Measurements from ENCODE around the gene ANKH.

ANKH gene

DNA sequence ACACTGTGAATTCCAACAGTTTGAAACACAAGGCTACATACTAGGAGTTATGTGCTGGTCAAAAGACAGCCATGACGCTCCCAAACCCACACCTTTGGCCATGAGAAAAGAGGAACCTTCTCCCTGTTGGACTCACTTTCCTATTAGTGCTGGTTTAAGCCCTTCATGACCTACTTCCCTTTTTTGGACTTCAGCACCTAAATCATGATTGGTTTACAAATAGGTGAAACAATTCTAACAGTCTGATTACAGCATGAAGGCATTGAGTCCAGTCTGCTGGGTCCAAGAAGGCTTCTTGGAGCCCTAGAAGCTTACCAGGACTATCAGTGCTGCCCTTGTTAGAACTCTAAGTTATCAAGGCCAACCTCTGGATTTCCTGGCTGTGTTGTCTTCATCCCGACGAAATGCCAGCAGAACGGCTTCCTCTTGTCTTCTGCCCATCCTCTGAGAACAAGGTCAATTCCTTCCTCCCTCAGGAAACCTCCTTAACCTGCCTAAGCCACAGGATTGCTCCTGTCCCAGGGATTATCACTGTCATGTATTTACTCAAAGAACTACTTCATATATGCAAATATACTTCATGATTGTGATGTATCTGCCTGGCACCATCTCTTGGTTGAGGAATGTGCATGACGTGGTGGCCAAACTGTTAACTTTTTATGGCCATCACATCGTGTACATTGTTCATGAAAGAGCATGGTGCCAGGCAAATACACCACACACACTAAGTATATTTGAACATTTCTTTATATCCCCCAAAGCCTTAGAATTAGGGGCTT, 83.6 kb downstream of the ANKH start:
- DNase-seq: no peak

DNA sequence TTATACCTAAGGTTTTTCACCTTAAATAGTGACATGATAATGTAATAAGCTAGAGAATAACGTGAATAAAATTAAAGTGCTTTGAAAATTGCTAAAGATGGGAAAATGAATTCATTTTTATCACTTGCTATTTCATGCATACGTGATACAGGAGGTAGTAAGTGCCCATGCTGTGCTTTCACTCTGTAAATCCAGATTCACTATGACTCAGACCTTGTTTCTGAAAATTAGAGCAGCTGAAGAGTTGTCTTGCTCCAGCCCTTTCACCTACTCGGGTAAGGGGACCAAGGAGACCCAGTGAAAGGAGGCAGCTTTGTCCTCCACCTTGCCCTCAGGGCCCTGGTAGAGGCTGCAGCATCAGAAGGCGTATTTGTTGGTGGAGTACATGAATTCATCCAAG, 87.9 kb downstream of the ANKH start:
- no peak for DNase-seq

DNA sequence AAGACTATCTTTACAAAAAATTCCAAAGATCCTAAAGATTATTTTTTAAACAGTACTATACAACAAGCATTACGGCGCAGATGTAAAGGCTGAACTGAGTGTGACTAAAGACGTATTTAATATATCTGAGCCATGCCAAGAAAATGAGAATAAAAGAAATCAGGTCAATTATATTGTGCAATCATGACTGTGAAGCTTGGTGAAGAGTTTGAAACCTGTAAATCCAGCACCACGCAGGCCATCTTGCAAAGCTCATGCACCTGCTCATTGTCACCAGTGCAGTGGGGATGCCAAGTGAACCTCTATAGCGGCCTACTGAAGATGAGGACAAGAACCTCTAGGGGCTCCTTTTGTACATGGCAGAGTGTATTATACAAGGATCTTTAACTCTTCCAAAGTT, 89.0 kb downstream of the ANKH start:
- no peak for DNase-seq

DNA sequence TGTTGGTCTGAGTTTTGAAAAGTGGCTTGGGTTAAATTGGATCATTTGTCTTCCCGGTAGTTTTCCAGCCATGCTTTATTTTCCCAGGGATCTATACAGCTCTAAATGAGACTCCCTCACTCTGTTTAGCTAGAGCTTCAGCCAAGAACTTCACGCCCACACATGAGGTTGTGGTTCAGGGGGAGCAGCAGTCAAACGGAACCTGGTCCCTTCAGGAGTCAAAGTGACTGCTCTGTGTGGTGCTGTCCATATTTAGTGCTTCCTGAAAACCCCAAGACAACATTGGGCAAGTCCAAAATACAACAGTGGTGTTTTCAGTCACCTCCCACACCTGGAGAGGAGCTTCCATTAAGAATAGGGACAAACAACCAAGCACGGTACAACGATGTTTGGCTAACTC, 90.5 kb downstream of the ANKH start:
- DNase-seq: no peak

DNA sequence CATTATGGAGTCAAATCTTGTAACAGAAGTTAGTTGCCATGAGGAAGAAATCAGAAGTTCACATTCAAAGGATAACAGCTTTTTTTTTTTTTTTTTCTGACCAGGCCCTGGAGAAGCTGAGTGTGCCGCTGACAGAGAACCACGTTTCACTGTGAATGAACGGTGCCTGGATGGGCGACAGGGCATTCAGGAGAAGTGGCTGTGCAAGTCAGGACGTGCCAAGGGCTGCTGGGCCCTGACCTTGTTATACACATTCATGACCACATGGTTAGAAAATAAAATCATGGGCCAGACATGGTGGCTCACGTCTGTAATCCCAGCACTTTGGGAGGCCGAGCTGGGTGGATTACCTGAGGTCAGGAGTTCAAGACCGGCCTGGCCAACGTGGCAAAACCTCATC, 91.6 kb downstream of the ANKH start:
- DNase-seq: no peak

DNA sequence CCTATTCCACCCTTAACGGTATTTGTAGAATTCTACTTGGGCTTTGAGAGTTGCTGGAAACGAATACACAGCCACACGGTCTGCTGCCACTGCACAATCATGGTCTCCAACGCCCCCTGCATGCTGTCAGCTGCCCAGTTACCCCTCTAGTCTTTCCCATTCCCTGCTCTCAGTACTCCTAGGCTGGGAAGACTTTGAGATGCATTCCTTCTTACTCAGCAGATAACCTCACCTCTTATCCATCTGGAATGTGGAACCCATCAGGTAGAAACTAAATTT, 92.8 kb downstream of the ANKH start:
- no peak for DNase-seq

DNA sequence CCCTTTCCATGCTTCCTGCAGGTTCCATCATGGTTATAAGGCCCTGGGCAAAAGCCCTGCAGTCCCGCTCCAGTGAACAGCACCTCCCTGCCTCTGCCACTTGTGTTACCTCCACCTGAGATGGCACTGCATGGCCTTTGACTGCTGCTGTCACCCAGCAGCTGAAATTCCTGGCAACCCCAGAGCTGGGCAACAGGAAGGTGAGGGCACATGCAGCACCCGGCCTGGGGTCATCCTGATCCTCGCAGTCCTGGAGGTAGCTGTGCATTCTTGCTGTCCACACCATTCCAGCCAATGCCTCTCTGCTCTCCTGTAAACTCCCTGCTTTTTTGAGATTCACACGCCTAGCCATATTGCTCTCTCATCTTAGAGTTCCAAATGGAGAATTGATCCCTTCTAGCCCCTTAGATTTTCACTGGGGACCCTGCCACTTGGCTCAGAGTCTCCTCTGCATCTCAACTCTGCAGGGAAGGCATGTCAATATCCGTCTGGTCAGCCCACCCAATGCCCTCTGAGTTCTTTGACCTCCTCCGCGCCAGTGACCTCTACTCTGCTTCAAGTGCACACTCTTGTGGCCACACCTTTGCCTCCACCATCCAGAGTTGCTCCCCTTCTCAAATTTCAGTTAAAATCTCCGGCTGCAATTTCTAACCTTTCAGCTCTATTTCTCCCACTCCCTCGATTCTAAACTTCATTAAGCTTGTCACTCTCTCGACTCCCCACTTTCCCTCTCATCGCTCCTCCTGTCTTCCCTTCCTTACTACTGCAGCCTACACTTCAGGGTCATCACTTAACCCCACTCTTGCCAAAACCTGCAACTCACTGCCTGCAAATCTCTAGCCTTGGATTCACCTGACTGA, 93.4 kb downstream of the ANKH start:
- DNase-seq: no peak

DNA sequence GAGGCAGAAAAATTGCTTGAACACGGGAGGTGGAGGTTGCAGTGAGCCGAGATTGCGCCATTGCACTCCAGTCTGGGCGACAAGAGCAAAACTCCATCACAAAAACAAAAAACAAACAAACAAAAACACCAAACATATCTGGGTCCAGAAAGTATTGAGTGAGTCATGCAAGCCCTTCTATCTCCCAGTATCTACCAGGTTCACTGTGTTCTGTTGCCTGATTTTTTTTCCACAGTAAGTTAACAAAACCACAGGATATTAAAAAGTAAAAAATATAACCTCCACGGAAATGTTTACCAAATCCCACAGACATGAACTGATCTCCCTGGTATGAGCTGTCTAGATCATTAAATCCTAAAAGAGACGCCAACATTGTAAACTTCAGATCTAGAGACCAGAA, 94.4 kb downstream of the ANKH start:
- DNase-seq: no peak

DNA sequence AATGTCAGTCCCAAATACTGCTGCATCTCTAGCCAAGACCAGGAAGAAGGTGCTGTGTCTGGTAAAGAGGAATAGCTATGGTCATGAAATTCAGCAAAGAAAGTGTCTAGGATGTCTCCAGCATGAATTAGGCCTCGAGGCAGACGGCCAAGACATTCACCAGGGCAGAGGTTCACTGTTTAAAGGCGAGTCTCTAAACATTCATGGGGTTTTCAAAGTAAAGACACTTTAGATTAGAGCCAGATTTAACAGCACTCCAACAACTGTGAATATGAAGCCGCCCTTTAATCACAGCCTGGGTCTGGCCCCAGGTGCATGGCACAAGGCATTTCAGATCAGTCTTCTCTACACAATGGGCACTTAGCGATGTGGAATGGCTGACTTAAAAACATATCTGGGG, 95.0 kb downstream of the ANKH start:
- no peak for DNase-seq

DNA sequence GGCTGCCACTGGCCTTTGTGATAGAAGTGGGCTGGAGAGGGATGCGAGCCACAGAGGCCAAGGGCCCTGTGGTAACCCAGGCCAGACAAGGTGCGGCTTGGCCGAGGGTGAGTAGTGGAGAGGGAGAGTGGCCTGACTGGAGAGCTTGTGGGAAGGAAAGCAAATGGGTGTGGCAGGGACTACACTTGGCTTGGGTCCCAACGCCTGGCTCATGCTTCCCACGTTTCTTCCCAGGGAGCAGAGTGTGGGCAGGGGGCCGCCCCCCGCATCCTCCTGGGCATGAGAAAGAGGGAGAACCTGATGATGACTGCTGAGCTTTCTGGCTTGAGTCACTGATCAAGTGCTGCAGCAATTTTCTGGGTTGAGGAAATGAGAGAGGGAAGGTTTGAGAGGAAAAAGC, 95.7 kb downstream of the ANKH start:
- no peak for DNase-seq

DNA sequence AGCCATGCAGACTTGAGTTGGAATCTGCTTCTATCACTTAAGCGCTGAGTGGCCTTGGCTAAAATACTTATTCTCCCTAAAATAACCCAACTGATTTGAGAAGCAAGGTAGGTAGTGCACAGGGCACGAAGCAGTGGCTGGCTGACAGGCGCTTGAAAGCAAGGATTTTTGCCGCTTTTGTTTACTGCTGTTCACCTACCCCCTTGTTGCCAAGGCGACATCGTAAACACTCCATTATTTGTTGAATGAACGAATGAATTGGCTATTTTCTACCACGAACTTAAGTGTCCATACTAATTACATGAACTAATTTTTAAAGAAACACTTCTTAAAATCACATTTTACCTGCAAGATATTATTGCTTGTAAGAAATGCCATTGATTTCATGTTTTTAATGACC, 98.0 kb downstream of the ANKH start:
- no peak for DNase-seq

DNA sequence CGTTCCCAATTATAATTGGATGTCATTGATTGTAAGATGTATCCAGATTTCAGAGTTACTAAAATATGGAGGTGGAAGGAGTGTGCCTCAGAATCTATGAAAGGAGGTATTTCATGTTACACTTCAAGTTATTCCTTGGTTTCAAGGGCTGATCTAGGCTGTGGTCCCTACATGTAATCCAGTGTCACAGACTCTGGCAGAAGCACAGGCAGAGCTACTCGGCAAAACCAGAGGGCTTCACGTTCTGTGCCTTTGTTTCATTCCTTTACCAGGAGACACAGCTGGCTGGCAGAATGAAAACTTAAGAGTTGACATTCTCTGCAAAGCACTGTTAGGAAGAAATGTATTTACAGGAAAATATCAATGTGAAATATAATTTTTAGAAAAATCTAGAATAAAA, 99.6 kb downstream of the ANKH start:
- DNase-seq: no peak

DNA sequence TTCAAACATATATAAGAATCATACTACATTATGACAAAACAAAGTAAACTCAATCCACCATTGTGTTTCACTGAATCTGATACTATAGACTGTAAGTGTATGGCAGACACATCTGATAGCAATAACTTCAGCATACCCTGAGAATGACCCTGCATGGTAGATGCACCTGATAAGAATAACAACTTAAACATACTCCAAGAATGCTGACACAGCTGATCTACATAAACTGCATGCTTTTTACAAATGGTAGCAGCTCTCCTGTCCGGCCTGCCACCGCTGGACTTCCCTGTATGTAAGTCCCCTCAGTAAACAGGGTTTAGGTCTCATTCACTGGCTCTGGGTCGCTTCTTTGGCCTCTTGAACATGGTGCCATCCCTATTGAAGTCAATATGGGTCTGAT, 100.4 kb downstream of the ANKH start:
- DNase-seq: no peak

DNA sequence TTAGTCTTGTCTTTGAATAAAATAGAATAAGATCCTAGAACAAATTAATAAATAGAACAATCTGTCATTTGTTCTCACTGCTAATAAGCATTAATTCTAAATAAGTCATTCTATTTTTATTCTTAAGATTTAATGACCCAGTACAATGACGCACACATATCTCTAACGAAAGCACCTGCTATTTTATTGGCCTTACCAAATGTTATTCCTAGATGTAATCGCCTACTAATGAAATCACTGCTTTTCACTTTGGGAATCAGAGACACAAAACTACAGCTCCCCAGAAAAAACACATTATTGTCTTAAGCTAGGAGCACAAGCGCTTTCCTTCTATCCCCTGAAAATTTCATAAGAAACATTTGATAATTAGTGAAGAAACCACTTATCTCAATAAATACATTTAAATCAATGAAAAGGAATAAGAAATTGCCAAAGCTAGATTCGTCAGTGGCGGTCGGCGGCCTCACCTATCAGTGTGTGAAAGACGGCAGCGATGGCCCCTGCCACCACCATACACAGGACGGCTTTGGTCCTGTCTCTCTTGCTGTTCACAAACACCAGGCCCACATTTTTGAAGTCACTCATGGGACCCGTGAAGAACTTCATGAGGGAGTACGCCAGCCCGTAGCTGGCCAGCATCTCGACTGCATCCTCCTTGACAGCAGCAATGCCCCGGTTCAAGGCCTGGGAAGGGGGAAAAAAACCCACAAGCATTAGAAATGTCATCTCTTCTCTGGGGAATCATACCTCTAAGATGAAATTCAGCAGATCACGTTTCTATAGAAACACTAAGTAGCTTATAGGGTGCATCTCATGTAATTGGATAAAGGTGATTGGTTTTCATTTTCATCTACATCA, 102.8 kb downstream of the ANKH start:
- DNase-seq: no peak

DNA sequence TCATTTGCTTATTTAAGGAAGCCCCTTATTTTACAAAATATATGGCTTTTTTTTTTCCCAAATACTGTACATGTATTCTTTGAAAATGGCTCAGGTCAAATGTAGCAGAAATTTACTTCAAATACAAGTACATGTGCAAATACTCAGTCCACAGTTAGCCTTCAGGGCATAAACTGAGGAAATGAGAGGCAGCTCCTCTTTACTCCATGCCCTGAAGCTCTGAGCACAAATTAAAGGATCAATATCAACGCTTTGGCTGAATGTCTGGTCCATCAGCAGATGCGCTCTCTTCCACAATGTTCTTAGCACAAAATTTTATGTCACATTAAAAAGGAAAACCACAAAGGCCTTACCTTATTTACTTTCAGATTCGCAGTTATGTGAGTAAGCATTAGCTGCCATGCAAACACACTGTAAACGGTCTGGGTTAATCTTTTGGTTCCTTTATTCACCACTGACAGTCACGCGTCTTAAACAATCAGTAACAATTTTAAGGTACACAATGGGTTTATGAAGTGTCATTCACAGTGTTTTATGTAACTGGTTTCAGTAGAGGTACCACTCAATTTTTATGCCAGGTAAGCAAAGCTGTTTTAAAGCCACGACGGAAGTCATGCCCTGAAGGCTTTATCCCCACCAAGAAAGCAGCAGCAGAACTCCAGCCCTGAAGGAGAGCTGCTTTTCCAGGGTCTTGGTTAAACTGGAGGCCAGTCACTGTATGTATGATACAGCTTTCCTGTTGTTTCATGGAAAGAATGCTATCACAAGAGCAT, 103.7 kb downstream of the ANKH start:
- no peak for DNase-seq

DNA sequence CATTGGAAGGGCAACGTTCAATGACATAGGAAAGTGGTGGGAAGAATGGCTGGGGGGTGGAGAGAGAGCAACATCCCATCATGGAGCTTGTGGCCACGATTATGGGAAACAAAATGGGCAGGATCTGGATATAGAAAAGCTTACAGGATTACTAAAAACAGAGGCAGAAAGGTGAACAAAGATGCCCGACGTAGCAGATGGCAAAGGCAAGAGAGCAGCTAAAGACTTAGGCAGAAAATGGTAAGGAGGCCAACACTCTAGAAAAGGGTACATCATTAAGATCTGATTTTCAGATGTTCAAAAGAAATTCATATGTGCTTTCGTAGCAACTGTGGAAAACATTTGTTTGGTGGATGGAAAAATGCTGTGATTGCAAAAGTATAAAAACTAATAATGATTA, 104.5 kb downstream of the ANKH start:
- DNase-seq: no peak

DNA sequence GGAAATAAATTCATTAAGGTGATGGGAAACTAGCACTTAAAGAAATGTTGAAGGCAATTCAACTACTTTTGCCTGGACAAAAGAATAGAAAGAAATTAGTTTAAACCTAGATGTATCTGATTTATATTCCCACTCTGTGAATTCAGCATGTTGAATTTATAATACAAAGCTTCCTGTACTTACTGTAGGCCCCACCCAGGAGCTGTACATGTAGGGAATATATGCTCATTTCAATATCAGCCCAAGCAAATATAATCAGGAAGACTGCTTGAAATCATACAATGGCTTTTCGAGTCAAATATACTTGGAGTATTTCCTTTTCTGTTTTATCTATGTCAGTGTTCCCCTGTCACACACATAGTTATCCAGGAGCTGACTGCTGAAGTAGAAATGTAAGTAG, 105.0 kb downstream of the ANKH start:
- DNase-seq: no peak

DNA sequence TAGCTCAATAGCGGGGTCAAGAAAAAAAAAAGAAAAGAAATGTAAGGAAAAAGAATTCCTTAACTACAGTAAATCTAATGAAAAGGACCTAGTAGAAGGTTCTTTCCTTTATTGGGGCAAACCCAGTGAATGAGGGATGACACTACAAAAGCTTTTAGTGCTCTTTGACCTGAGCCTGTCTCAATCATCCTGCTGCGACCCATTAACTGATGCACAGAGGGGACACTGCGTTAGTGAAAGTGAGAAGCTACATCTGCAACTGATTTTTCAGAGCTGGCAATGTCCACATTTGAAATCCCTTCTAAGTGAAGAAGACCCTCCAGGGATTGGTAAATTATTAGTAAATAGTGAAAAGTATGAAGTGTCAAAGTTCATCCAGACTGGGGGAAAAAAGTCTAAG, 106.0 kb downstream of the ANKH start:
- no peak for DNase-seq

DNA sequence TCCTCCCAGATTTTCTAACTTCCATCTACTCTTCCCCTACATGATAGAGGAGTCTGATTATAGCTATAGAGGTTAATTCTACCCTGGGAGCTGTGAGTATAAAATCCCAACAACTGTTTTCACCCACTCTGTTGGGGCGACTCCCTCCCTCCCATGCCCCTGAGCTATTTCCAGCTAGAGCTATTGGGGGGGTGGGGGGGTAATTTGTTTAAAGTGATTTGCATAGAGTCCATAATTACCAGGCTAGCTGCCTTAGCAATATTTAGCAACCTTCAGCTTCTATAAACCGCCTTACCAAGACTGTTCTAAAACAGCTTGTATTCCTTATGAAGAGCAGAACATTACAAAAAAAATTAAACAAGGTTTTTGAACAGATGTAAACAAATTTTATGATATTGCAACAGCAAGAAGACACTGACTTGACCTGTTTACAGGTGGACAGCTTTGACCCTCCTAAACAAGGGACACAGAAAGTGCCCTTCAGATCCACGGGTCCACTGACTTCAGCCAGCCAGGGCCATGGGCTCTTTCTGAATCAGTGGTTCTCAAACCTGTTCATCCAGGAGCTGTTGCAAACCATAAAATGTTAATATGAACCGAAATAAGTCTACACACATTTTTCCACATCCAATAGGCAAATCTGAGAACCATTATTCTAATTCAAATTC, 108.9 kb downstream of the ANKH start:
- no peak for DNase-seq

DNA sequence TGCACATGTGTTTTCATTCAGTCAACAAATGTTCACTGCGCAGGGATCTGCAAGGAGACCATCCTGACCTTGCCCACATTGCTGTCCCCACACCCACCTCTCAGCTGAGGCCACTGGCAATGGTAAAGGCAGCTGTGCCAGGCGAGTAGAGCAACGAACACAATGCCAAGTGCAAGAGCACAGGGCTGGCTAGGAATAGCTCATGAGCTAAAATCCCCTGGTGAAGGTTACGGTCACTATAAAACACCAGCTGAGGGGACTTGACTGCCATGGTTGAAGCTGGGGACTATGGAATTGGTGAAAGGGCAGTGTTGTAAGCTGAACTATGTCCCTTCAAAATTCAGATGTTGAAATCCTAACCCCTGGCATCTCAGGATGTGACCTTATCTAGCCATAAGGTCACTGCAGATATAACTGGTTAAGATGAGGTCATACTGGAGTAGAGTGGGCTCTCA, 111.0 kb downstream of the ANKH start:
- no peak for DNase-seq

DNA sequence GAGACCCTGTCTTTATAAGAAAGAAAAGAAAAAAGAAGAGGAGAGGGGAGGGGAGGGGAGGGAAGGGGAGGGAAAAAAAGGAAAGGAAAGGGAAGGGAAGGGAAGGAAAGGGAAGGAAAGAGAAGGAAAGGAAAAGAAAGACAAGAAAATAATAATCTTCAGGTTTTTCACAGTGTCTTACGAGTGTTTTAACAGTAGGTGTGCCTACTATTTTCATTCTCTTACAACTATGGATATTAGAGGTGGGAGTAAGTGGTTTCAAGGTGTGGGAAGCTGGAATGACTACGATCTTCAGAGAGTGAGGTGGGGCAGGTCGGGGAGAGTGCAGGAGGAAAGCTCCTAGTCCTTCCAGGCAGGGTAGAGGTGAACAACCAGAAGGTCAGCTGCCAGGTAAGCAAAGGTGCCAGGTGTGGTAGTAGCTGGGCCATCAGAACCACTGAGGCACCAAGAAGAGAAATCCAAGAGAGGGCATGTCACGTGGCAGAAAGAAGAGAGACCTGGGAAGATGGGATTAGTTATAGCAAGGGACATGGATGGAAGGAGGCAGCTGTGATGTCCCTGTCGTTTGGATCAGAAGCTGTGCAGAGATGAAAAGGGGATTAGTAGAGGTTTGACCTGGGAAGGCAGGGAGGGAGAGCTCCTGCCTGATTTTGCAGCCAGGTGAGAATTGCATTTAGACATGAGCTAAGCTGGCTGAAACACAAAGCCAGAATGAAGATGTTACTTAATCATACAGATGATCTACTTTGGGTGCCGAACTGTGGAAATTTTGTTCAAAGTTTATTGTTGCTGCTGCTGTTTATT, 111.6 kb downstream of the ANKH start:
- DNase-seq: no peak
